HEK293 (cell line): ENCODE data around the gene PLAAT1.
A peak's percentile ranks its signal among the peaks of the same experiment; 100 is the strongest.

ENCODE experiments used
- BCL6B ChIP-seq: fragments of 450-650 bp; formaldehyde crosslinking; IDR thresholded peaks from 2 replicates; pipeline ENCODE4 v1.5.1; 2017; ENCODE audit warnings: missing biosample characterization, missing genetic modification characterization
- KLF17 ChIP-seq: fragments of 450-650 bp; formaldehyde crosslinking; IDR thresholded peaks from 2 replicates; pipeline ENCODE4 v1.5.1; 2016; ENCODE audit warnings: missing biosample characterization, missing genetic modification characterization
- KLF7 ChIP-seq: fragments of 450-650 bp; formaldehyde crosslinking; IDR thresholded peaks from 2 replicates; pipeline ENCODE4 v1.5.1; 2016; ENCODE audit warnings: missing biosample characterization, missing genetic modification characterization, borderline replicate concordance
- KLF9 ChIP-seq: fragments of 450-650 bp; formaldehyde crosslinking; IDR thresholded peaks from 2 replicates; pipeline ENCODE4 v1.5.1; 2016; ENCODE audit warnings: missing biosample characterization, missing genetic modification characterization, low read depth
- MYNN ChIP-seq: fragments of 450-650 bp; formaldehyde crosslinking; IDR thresholded peaks from 2 replicates; pipeline ENCODE4 v1.5.1; 2016; ENCODE audit warnings: missing biosample characterization, missing genetic modification characterization, borderline replicate concordance
- PRDM2 ChIP-seq: fragments of 450-650 bp; formaldehyde crosslinking; IDR thresholded peaks from 2 replicates; pipeline ENCODE4 v1.5.1; 2016; ENCODE audit warnings: missing biosample characterization, missing genetic modification characterization, borderline replicate concordance
- REST ChIP-seq: fragments of 450-650 bp; formaldehyde crosslinking; IDR thresholded peaks from 2 replicates; pipeline ENCODE4 v1.5.1; 2016; ENCODE audit warnings: missing biosample characterization, missing genetic modification characterization
- SALL2 ChIP-seq: fragments of 450-650 bp; formaldehyde crosslinking; IDR thresholded peaks from 2 replicates; pipeline ENCODE4 v1.5.0; 2017; ENCODE audit warnings: missing biosample characterization, mild to moderate bottlenecking, missing genetic modification characterization, borderline replicate concordance
- SCRT2 ChIP-seq: fragments of 450-650 bp; formaldehyde crosslinking; IDR thresholded peaks from 2 replicates; pipeline ENCODE4 v1.5.1; 2016; ENCODE audit warnings: missing biosample characterization, missing genetic modification characterization
- ZBTB1 ChIP-seq: fragments of 450-650 bp; formaldehyde crosslinking; IDR thresholded peaks from 2 replicates; pipeline ENCODE4 v1.5.1; 2016; ENCODE audit warnings: missing biosample characterization, missing genetic modification characterization
- ZFP3 ChIP-seq: fragments of 450-650 bp; formaldehyde crosslinking; IDR thresholded peaks from 2 replicates; pipeline ENCODE4 v1.5.1; 2016; ENCODE audit warnings: low read depth, missing biosample characterization, missing genetic modification characterization
- ZNF121 ChIP-seq: fragments of 450-650 bp; formaldehyde crosslinking; IDR thresholded peaks from 2 replicates; pipeline ENCODE4 v1.5.1; 2016; ENCODE audit warnings: missing biosample characterization, missing genetic modification characterization
- ZNF138 ChIP-seq: fragments of 450-650 bp; formaldehyde crosslinking; IDR thresholded peaks from 2 replicates; pipeline ENCODE4 v1.5.1; 2016; ENCODE audit warnings: missing biosample characterization, missing genetic modification characterization, borderline replicate concordance
- ZNF221 ChIP-seq: fragments of 450-650 bp; formaldehyde crosslinking; IDR thresholded peaks from 2 replicates; pipeline ENCODE4 v1.5.1; 2017; ENCODE audit warnings: missing biosample characterization, missing genetic modification characterization, borderline replicate concordance
- ZNF341 ChIP-seq: fragments of 450-650 bp; formaldehyde crosslinking; IDR thresholded peaks from 2 replicates; pipeline ENCODE4; 2016; ENCODE audit warnings: low read depth, missing biosample characterization, missing genetic modification characterization
- ZNF48 ChIP-seq: fragments of 450-650 bp; formaldehyde crosslinking; IDR thresholded peaks from 2 replicates; pipeline ENCODE4 v1.5.1; 2016; ENCODE audit warnings: missing biosample characterization, missing genetic modification characterization
- ZNF501 ChIP-seq: fragments of 450-650 bp; formaldehyde crosslinking; IDR thresholded peaks from 2 replicates; pipeline ENCODE4 v1.5.1; 2016; ENCODE audit warnings: missing biosample characterization, missing genetic modification characterization
- ZNF639 ChIP-seq: fragments of 450-650 bp; formaldehyde crosslinking; IDR thresholded peaks from 2 replicates; pipeline ENCODE4 v1.5.1; 2016; ENCODE audit warnings: missing biosample characterization, missing genetic modification characterization
- ZNF645 ChIP-seq: fragments of 450-650 bp; formaldehyde crosslinking; IDR thresholded peaks from 2 replicates; pipeline ENCODE4; 2016; ENCODE audit warnings: missing biosample characterization, missing genetic modification characterization
- ZNF777 ChIP-seq: fragments of 450-650 bp; formaldehyde crosslinking; IDR thresholded peaks from 2 replicates; pipeline ENCODE4 v1.5.1; 2017; ENCODE audit warnings: missing biosample characterization, missing genetic modification characterization, borderline replicate concordance
- ZNF792 ChIP-seq: fragments of 450-650 bp; formaldehyde crosslinking; IDR thresholded peaks from 2 replicates; pipeline ENCODE4 v1.5.1; 2016; ENCODE audit warnings: missing biosample characterization, missing genetic modification characterization
- ZSCAN16 ChIP-seq: fragments of 450-650 bp; formaldehyde crosslinking; IDR thresholded peaks from 2 replicates; pipeline ENCODE4 v1.5.1; 2016; ENCODE audit warnings: missing biosample characterization, missing genetic modification characterization
- ZXDB ChIP-seq: fragments of 450-650 bp; formaldehyde crosslinking; IDR thresholded peaks from 2 replicates; pipeline ENCODE4 v1.5.1; 2016; ENCODE audit warnings: missing biosample characterization, missing genetic modification characterization

The PLAAT1 gene

GRCh38 chr3:193240850-193241706 is at the start of gene PLAAT1 (continued):
- TF ChIP-seq KLF17 (peak; percentile 22), SALL2 (no peak), REST (tag by site-specific recombination) (no peak), KLF9 (tag by site-specific recombination) (no peak), ZBTB1 (tag by site-specific recombination) (no peak), ZNF645 (tag by site-specific recombination) (no peak), ZNF501 (tag by site-specific recombination) (0 out of 2 replicates have a peak, but pooled peaks have one; percentile 20), ZNF221 (tag by site-specific recombination) (no peak), ZNF121 (tag by site-specific recombination) (no peak), ZNF639 (tag by site-specific recombination) (no peak), SCRT2 (tag by site-specific recombination) (peak; percentile 59; the same call in 1 of the 2 replicates), MYNN (no peak), PRDM2 (tag by site-specific recombination) (no peak), ZXDB (tag by site-specific recombination) (no peak), KLF7 (tag by site-specific recombination) (no peak), ZNF341 (tag by site-specific recombination) (no peak; the same call in 1 of the 2 replicates), ZSCAN16 (no peak), BCL6B (tag by site-specific recombination) (no peak), ZNF48 (tag by site-specific recombination) (no peak), ZNF138 (tag by site-specific recombination) (no peak), ZNF792 (tag by site-specific recombination) (no peak), ZFP3 (tag by site-specific recombination) (no peak), ZNF777 (no peak)
